Activated CD8-positive, alpha-beta memory T cell treated with anti-CD3 and anti-CD28 coated beads, Interleukin-2, amount 50 U/mL, for 1 hour (primary cell): Measurements from ENCODE around the gene ZFPM1.

Experiments used
- DNase-seq: peaks from one replicate; pipeline ENCODE4 v3.0.0-alpha.2; 2020; ENCODE audit errors: extremely low read depth

ZFPM1 gene

DNA sequence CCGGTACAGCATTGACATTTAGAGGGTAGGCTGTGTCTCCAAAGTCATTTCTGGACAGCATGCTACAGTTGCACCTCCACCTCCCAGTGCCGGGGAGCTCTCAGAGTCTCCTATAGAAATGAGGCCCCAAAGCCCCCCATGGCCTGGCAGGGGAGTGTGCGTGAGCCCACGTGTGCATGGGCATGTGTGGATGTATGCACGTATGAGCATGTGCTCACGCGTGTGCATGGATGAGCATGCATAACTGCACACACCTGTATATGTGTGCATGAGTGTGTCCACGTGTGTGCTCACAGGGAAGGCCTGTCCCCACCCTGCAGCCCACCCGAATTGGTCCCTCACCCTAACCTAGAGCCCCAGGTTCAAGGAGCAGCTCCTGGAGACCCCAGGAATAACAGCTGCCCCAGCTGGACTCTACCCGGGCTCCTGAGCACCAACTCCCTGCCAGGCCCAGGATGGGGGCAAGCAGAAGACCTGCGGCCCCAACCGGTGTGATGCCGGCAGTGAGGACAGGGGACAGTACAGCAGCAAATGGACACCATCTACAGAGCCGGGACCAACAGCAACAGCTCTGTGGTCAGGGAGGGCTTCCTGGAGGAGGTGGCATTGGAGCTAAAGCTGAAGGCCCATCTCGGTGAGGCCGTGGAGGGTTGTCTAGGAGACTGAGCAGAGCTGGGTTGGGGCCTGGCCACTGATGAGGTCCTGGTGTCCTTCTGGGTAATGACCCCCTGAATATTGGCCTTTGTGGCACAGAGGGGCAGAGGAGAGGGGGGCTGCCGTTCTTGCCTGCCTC lies 35.2 kb upstream of the ZFPM1 start:
- no peak for DNase-seq

DNA sequence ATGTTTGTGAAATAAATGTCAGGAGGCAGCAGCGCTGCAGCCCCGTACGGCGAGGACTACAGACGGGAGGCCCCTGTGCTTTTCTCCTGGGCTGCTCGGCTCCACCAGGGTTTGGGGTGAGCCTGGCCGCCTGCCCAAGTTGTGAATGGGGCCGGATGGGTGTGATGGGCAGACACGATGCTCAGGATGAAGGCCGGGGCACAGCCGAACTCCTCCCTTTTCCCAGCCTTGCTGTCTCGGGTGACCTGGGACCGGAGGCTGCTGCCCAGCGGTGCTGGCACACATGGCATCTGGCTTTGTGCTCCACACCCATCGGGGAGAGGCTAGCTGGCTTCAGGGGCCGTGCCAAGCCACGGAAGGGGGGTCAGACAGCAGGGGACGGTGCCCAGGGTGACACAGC lies 34.2 kb upstream of the ZFPM1 start:
- no peak for DNase-seq

GRCh38 chr16:88419790-88420189 lies 33.3 kb upstream of the ZFPM1 start:
- DNase-seq = no peak

DNA sequence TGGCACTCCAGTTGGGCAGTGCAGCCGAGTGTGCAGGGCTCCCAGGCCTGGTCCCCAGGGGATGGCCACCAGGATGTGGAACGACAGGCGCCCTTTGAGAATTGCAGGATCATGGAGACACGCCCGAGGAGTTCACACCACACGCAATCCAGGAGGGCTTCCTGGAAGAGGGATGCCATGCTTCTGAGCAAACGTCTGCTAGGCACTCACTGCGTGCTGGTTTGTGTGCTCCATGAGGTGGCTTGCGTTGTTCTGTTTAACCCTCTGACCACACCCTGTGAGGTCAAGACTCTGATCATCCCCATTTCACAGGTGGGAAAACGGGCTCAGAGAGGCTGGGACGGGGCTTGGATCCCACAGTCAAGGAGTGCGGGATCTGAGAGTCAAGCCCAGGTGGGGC lies 32.6 kb upstream of the ZFPM1 start:
- DNase-seq = no peak

GRCh38 chr16:88421301-88421700 lies 31.8 kb upstream of the ZFPM1 start:
- DNase-seq = no peak

DNA sequence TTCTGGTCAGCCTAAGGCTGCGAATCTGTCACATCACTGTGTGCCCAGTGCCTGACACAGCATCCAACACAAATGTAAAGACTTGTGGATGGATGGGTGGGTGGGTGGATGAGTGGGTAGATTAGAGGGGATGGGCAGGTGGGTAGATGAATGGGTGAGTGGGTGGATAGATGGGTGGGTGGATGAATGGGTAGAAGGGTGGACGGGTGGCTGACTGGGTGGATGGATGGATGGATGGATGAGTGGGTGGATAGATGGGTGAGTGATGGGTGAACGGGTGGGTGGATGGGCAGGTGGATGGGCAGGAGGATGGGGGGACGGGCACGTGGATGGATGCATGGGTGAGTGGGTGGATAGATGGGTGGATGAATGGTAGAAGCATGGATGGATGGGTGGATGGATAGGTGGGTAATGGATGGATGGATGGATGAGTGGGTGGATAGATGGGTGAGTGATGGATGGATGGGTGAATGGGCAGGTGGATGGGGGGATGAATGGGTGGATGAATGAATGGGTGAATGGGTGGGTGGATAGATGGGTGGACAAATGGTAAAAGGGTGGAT lies 31.1 kb upstream of the ZFPM1 start:
- DNase-seq = no peak

GRCh38 chr16:88422733-88423447 lies 30.2 kb upstream of the ZFPM1 start:
- DNase-seq = no peak

- DNase-seq = no peak
Observed at GRCh38 chr16:88423448-88423850, 29.6 kb upstream of the ZFPM1 start.

DNA sequence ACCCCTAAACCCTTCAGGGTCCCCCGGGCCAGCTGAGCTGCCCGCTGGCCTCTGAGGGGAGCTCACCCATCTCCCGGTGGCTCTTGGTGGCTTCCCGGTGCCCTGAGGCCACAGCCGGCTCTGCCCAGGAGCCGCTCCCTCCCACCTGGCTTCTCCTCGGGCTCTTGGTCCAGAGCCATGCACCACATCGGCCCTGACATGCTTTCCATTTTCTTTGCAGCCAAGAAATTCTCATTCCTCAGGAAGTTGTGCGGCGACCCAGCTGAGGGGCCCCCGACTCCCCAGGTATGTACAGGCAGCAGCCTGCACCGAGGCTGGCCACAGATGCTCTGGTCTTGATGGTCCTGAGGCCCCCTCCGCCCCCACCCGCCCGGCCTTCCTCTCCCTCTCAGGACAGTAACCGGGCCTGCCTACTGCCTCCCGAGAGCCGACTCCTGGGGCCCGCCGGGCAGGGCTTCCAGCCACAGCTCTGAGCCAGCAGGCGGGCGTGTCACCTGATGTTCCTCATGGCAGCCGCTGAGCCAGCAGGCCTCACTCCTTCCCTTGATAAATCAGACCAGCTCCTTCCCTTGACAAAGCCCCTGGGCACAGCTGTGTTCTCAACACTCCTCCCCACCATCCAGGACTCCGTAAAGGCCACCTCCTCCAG lies 28.4 kb upstream of the ZFPM1 start:
- DNase-seq = no peak

- DNase-seq = no peak
Observed at GRCh38 chr16:88426018-88426417, 27.1 kb upstream of the ZFPM1 start.

DNA sequence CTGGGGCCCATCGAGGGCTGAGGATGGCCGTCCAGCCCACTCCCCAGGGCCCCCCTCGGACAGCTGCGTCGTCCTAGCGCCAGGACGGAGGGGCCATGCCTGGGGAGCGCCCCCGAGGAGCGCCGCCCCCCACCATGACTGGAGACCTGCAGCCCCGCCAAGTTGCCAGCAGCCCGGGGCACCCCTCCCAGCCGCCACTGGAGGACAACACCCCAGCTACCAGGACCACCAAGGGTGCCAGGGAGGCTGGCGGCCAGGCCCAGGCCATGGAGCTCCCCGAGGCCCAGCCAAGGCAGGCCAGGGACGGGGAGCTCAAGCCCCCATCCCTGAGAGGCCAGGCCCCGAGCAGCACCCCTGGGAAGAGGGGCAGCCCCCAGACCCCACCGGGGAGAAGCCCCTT lies 25.7 kb upstream of the ZFPM1 start:
- no peak for DNase-seq

DNA sequence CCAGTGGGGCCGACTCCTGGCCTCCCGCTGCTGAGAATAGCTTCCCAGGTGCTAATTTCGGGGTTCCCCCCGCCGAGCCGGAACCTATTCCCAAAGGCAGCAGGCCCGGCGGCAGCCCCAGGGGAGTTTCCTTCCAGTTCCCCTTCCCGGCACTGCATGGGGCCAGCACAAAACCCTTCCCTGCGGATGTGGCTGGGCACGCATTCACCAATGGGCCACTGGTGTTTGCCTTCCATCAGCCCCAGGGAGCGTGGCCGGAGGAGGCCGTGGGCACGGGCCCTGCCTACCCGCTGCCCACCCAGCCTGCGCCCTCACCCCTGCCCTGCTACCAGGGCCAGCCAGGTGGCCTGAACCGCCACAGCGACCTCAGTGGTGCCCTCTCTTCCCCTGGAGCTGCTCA lies 24.9 kb upstream of the ZFPM1 start:
- DNase-seq = no peak

GRCh38 chr16:88428616-88429386 lies 24.3 kb upstream of the ZFPM1 start:
- DNase-seq = no peak

DNA sequence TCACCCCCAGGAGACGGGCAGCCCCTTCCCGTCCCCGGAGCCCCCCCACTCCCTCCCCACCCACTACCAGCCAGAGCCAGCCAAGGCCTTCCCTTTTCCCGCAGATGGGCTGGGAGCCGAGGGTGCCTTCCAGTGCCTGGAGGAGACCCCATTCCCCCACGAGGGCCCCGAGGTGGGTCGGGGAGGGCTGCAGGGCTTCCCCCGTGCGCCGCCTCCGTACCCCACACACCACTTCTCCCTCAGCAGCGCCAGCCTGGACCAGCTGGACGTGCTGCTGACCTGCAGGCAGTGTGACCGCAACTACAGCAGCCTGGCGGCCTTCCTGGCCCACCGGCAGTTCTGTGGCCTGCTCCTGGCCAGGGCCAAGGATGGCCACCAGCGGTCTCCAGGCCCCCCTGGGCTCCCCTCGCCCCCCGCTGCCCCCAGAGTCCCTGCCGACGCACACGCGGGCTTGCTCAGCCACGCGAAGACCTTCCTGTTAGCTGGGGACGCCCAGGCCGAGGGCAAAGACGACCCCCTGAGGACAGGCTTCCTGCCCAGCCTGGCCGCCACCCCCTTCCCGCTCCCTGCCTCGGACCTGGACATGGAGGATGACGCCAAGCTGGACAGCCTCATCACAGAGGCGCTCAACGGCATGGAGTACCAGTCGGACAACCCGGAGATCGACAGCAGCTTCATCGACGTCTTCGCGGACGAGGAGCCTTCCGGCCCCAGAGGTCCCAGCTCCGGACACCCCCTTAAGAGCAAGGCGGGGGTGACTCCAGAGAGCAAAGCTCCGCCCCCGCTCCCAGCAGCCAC lies 23.5 kb upstream of the ZFPM1 start:
- no peak for DNase-seq

DNA sequence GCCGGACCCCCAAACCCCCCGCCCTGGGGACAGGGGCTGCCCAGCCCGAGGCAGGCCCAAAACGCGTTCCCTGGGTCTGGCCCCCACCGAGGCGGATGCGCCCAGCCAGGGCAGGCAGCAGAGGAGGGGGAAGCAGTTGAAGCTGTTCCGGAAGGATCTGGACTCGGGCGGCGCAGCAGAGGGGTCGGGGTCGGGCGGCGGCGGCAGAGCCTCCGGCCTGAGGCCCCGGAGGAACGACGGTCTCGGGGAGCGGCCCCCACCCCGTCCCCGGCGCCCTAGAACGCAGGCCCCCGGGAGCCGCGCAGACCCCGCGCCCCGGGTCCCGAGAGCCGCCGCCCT lies 22.9 kb upstream of the ZFPM1 start:
- DNase-seq = no peak

- DNase-seq = no peak
Observed at GRCh38 chr16:88430524-88431446, 22.3 kb upstream of the ZFPM1 start.

DNA sequence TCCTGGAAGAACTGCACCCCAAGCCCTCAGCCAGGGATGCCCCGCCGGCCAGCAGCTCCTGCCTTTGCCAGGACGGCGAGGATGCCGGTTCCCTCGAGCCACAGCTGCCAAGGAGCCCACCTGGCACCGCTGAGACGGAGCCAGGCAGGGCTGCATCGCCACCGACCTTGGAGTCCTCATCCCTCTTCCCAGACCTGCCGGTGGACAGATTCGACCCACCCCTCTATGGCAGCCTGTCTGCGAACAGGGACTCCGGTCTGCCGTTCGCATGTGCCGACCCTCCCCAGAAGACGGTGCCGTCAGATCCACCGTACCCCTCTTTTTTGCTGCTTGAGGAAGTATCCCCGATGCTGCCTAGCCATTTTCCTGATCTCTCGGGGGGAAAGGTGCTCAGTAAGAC lies 21.4 kb upstream of the ZFPM1 start:
- no peak for DNase-seq

DNA sequence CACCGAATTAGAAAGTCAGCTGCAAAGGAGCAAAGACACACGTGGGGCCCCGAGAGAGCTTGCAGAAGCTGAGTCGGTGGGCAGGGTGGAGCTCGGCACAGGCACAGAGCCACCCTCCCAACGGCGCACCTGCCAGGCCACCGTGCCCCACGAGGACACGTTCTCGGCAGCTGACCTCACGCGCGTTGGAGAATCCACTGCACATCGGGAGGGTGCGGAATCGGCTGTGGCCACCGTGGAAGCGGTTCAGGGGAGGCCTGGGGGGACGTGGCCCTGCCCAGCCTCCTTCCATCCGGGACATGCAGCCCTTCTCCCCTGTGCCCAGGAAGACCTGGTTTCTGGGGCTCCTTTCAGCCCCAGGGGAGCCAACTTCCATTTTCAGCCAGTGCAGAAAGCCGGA lies 20.9 kb upstream of the ZFPM1 start:
- no peak for DNase-seq

GRCh38 chr16:88432753-88433152 lies 20.3 kb upstream of the ZFPM1 start:
- DNase-seq = no peak
